ENCODE measurements around the gene GALNT10.

DNA sequence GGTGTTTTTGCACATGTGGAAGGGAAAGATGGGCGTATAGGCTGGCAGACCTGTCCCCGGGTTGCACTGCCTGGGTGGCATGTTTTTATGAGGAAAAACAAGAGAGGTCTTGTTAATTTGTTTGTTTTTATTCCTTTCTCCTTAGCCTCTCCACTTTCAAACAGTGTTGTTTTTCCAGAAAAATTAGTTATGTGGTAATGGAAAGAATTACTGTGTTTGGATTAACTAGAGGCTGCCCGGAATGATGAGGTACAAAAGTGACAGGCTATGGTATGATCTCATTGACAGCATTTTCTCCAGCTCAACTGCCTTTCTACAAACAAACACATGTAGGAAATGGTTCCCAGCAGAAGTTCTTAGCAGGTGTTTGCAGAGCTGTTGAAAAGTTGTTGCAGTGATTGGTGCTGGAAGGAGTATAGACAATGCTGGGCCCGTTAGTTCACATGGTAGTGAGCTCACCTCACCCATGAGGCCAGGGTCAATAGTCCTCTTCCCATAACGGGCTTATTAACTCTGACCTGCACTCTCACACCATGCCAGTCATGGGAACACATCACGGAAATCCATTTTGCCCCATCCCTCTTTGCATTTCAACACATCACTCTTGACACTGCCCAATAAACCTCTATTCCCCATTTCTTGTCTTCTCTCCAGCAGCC lies 144.0 kb downstream of the GALNT10 start:
- no peak for TF ChIP-seq CTCF (IDR thresholded peaks at IDR 0.05)
- TF ChIP-seq POLR2A (IDR thresholded peaks at IDR 0.05), result no peak
